HepG2 (cell line): Measurements from ENCODE around the gene RPP25L.

Experiments
- ZBTB1 ChIP-seq: sonication (generic); formaldehyde crosslinking; IDR thresholded peaks from 2 replicates; pipeline ENCODE4 v1.4.0; 2020; ENCODE audit warnings: missing genetic modification reagents, borderline replicate concordance
- ZNF776 ChIP-seq: sonication (generic); formaldehyde crosslinking; IDR thresholded peaks from 2 replicates; pipeline ENCODE4 v1.4.0; 2020; ENCODE audit warnings: mild to moderate bottlenecking, missing genetic modification reagents

DNA sequence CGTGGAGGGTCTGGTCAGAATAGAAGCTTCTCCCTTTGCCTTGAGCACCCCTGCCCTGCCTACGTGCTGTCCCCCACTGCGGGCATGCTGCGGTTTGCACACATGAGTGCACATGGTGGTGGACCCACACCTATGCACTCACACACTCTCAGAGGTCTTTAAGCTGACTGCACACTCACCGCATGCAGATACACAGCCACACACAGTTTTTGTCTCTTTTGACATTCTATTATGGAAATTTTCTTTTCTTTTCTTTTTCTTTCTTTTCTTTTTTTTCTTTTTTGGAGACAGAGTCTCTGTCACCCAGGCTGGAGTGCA, 17.6 kb upstream of the RPP25L start:
- no peak for TF ChIP-seq ZBTB1 (CRISPR knock-in tag)
- no peak for TF ChIP-seq ZNF776
